Astrocyte of the spinal cord (primary cell): Measurements from ENCODE around the gene IGFALS.
"Not testable (repeated sequence)": the region's sequence is repeated elsewhere in the genome, so short reads cannot be mapped to it uniquely, and the experiment has no call there.

Experiments used
- DNase-seq: peaks from one replicate; pipeline ENCODE4 v3.0.0; 2011; ENCODE audit warnings: low read depth, low spot score
- H3K4me3 ChIP-seq: 2 replicates; pipeline ENCODE4 v1.5.1; 2011; ENCODE audit warnings: low read depth, mild to moderate bottlenecking, low read length, moderate library complexity
- in situ Hi-C: cut with HindIII; loops from 2 replicates; pipeline ENCODE4 v1.10.0; 2017; ENCODE audit warnings: low sequenced_read_pairs
- TF ChIP-seq, protein P1 (sequence below): IDR thresholded peaks from 2 replicates; pipeline ENCODE4 v1.5.1; 2012; ENCODE audit warnings: low read depth, mild to moderate bottlenecking, low read length, inconsistent platforms

Gene IGFALS

DNA sequence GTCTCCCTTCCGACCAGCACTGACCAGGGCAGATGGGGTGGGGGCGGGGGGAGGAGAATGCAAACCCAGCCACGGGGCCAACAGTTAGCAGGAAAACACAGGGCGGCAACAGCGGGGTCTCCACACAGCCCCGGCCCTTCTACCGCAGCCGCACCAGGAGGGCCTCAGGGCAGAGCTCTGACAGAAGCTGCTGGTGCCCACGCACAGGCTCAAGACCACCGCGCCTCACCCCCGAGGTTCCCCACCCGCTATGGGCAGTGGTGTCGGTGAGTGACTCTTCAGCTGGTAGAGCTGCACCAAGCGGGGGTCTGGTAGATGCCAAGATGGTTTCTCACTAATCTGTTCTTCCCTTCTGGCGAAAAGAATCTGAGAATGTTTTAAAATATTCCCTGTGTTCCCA lies 17.0 kb upstream of the IGFALS start:
- DNase-seq = no peak
- TF ChIP-seq, protein P1, sequence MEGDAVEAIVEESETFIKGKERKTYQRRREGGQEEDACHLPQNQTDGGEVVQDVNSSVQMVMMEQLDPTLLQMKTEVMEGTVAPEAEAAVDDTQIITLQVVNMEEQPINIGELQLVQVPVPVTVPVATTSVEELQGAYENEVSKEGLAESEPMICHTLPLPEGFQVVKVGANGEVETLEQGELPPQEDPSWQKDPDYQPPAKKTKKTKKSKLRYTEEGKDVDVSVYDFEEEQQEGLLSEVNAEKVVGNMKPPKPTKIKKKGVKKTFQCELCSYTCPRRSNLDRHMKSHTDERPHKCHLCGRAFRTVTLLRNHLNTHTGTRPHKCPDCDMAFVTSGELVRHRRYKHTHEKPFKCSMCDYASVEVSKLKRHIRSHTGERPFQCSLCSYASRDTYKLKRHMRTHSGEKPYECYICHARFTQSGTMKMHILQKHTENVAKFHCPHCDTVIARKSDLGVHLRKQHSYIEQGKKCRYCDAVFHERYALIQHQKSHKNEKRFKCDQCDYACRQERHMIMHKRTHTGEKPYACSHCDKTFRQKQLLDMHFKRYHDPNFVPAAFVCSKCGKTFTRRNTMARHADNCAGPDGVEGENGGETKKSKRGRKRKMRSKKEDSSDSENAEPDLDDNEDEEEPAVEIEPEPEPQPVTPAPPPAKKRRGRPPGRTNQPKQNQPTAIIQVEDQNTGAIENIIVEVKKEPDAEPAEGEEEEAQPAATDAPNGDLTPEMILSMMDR = no peak
- in situ Hi-C loops = no loop called here
- H3K4me3 ChIP-seq = no peak overlapping the region

DNA sequence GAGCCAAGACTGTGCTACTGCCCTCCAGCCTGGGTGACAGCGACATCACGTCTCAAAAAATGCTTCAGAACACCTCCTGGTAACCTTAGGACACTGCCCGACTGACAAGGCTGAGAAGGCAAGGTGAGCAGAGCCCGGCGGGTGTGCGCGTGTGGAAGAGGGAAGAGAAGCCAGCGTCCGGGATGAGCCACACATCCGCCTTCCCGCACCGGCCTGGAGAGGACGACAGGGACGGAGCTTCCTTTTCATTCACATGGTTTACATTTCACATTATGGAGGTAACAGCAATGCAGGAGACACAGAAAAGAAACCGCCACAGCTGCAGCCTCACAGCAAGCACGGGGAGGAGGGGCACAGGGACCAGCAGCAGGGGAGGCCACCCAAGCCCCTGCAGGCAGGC lies 16.6 kb upstream of the IGFALS start:
- no peak overlapping the region for H3K4me3 ChIP-seq
- TF ChIP-seq, protein P1 = no peak
- in situ Hi-C loops = no loop called here
- DNase-seq = no peak

DNA sequence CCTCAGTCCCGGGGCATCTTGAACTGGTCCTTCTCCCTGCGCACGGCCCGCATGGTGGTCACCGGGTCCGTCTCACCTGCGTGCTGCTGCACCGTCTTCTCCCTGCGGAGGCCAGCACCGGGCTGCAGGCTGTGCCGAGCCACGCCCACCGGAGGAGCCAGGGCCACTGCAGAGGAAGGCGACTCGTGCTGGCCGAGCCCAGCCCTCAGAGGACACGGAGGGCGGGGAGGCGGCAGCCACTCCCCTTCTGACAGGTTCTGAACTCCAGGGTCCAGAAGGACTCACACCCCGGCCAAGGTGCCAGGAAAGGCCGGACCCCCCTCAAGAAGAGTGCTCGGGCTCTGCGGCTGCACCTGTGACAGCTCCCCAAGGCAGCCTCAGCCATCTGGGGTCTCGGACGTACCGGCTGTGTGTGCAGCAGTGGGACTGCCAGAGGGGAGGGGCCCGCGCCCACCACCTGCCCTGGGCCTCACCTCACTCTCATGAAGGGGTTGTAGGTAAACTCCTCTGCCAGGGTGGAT lies 15.8 kb upstream of the IGFALS start:
- no peak for DNase-seq
- H3K4me3 ChIP-seq = no peak overlapping the region
- TF ChIP-seq, protein P1 = no peak
- in situ Hi-C loops = no loop called here

DNA sequence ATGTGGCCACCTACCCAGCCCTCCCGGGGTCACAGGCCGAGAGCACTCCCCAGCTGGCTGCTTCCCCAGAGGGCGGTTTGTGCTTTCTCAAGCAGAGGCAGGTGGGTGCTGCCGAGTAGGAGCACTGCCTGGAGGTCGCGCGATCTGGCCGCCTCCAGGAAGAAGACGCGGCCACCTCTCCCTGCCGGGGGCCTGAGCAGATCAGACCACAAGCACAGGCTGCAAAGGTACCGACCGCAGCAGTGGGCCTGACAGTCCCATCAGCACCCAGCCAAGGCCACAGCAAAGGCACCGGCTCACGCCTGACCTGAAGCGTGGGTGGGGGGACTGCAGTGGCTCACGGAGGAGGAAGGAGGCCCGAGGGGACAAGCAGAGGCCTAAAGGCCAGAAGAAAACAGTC lies 15.2 kb upstream of the IGFALS start:
- DNase-seq = no peak
- in situ Hi-C loops = no loop called here
- TF ChIP-seq, protein P1 = no peak
- no peak overlapping the region for H3K4me3 ChIP-seq

DNA sequence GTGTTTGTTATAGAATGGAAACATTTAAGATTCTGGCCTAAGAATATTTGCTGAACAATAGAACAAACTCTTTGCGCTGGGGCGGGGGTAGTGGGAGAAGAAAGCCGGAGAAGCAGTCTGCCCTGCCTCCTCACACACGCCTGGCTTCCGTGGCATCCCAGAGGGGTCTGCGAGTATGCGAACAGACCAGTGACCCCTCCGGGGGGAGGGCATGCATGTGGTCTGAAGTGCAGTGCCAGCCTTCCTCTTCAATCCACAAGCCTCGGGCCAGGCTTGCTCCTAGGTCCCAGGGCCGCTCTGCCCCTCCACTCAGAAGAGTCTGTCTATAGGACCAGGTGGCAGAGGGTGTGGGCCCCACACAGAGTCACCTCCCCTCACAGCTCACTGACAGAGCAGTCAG lies 14.1 kb upstream of the IGFALS start:
- TF ChIP-seq, protein P1 = no peak
- H3K4me3 ChIP-seq = no peak overlapping the region
- in situ Hi-C loops = no loop called here
- DNase-seq = no peak

DNA sequence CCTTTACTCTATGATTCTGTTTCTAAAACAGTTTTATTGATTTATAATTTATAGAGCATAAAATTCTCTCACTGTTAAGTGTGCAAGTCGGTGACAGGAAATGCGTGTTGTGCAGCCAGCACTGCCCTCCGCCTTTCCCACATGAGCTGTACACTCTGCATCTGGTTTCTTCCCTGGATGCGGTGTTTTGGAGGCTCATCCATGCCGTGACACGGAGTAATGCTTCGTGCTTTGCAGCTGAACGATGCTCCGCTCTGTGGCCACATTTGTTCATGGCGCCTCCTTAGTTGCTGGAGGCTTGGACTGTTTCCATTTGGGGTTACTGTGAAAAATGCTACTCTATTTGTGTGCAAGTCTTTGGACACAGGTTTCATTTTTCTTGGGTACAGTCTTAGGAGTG lies 7.2 kb upstream of the IGFALS start:
- in situ Hi-C loops = no loop called here
- TF ChIP-seq, protein P1 = no peak
- no peak overlapping the region for H3K4me3 ChIP-seq
- DNase-seq = no peak

DNA sequence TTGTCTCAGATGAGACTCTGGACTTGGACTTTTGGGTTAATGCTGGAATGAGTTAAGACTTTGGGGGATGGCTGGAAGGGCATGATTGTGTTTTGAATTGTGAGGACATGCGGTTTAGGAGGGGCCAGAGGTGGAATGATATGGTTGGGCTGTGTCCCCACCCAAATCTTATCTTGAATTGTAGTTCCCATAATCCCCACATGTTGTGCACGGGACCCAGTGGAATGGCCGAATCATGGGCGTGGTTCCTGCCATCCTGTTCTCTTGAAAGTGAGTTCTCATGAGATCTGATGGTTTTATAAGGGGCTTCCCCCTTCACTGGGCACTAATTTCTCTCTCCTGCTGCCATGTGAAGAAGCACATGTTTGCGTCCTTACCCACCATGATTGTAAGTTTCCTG lies 5.8 kb upstream of the IGFALS start:
- H3K4me3 ChIP-seq, DNase-seq, in situ Hi-C loops: not testable (repeated sequence)
